Activated CD4-positive, alpha-beta memory T cell treated with anti-CD3 and anti-CD28 coated beads for 36 hours (primary cell): Measurements from ENCODE around the gene CPEB1. TPM values are rescaled to one million over a fixed set of nuclear protein-coding genes. Genes with fewer than 3 reads are reported as not detected.
"Not testable (repeated sequence)": the region's sequence is repeated elsewhere in the genome, so short reads cannot be mapped to it uniquely, and the experiment has no call there.

Experiments used
- CTCF ChIA-PET: fragments of 350-600 bp; sonication (Branson Sonifier 250); formaldehyde crosslinking; loops from one replicate; lab custom pipeline; 2021; ENCODE audit warnings: antibody characterized with exemption, inconsistent platforms; lab: Charles Lee
- POLR2A ChIA-PET: fragments of 350-600 bp; sonication (Branson Sonifier 250); formaldehyde crosslinking; loops from one replicate; lab custom pipeline; 2021; ENCODE audit warnings: antibody characterized with exemption; lab: Charles Lee
- DNase-seq: peaks from one replicate; pipeline ENCODE4 v3.0.0-alpha.2; 2020
- H3K27ac Mint-ChIP-seq: one replicate; pipeline ENCODE4 v1.8.0; 2021; ENCODE audit warnings: mixed read lengths
- H3K27me3 Mint-ChIP-seq: one replicate; pipeline ENCODE4 v1.8.0; 2021; ENCODE audit warnings: mixed read lengths
- H3K36me3 Mint-ChIP-seq: one replicate; pipeline ENCODE4 v1.8.0; 2021; ENCODE audit warnings: mixed read lengths
- H3K4me1 Mint-ChIP-seq: one replicate; pipeline ENCODE4 v1.8.0; 2021; ENCODE audit warnings: low read depth, mixed read lengths
- H3K4me3 Mint-ChIP-seq: one replicate; pipeline ENCODE4 v1.8.0; 2021; ENCODE audit warnings: mild to moderate bottlenecking, mixed read lengths
- H3K9me3 Mint-ChIP-seq: one replicate; pipeline ENCODE4 v1.8.0; 2021; ENCODE audit warnings: mixed read lengths
- intact Hi-C: fragments of 100-400 bp; cut with micrococcal nuclease; formaldehyde crosslinking; loops from one replicate; pipeline ENCODE4 v1.15.1; 2023
- total RNA-seq, 2 experiments: library from RNA; stranded (reverse); gene quantifications; one replicate each; pipeline ENCODE4 v1.2.3, GENCODE V29; 2021

CPEB1 gene
- total RNA-seq, 2 experiments from 2014 or later: 0.07 to 0.21 TPM

GRCh38 chr15:82531496-82532382, 115.4 kb downstream of the CPEB1 start:
- DNase-seq: peak; percentile 9
- Mint-ChIP-seq H3K27ac (peak overlapping the region; percentile 1), H3K4me3 (no peak overlapping the region), H3K9me3 (no peaks in the 10 kb centered on the region), H3K27me3 (no peaks in the 10 kb centered on the region), H3K4me1 (peaks cover 21% of the 10 kb centered on the region), H3K36me3 (peaks cover 26% of the 10 kb centered on the region)
- POLR2A ChIA-PET: interaction anchor here (2.5 kb wide), 1 partner anchor 9 kb away, joined by 17 read pairs; the partner anchor contains the start of gene RPS17
- CTCF ChIA-PET: interaction anchor here (0.7 to 3.2 kb wide), 9 partner anchors 10 to 526 kb away, joined by 3 to 58 read pairs (median 5); partner anchors contain the start of genes RAMAC and RPS17
- intact Hi-C loops: no loop called here

DNA sequence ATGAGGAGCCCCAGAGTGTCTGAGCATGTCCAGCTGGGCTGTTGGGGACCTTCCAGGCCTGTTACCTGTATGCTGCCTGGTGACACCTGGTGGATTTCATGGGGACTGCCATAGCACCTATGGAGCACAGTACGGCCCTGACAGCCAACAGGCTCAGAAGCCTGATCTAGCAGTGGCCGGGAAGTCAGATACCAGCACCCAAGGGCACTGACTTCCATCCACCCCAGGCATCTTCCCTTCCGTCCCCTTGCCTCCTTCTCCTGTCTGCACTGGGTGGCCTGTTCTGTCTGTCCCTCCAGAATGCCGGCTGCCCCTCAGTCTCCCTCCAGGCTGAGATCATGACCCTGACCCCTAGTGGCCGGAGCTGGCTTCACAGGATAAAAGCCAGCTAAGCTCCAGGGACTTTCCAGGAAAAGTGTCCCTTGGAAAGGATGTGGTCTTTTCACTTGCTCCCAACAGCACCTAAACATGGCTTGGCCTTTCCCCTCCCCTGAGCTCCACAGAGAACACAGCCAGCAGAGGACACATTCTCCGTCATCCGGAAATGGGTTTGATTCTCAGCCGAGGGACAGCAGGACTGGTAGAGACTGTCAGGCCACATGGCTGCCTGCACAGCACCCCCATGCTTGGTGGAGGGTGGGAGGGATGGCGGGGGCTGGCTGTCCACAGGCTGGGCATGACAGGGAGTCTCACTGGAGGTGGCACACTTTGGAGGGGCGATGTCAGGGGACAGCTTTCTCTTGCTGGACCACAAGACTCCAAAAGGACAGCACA, 116.4 kb downstream of the CPEB1 start:
- H3K27ac Mint-ChIP-seq: peak overlapping the region; percentile 76

GRCh38 chr15:82530006-82530405, 117.2 kb downstream of the CPEB1 start:
- ChIA-PET POLR2A (interaction anchor here (2.5 kb wide), 1 partner anchor 10 kb away, joined by 17 read pairs; the partner anchor contains the start of gene RPS17), CTCF (interaction anchor here (1.3 to 3.2 kb wide), 4 partner anchors 11 to 528 kb away, joined by 4 to 58 read pairs (median 4); partner anchors contain the start of genes CPEB1 and RPS17)
- peaks cover 10% of the 10 kb centered on the region for H3K36me3 Mint-ChIP-seq
- no peak for DNase-seq
- no peak overlapping the region for H3K27ac Mint-ChIP-seq
- intact Hi-C loops: loop anchor here (1.0 kb wide), 2 partner anchors 10 to 470 kb away; partner anchors contain the start of gene RPS17
- no peaks in the 10 kb centered on the region for H3K27me3 Mint-ChIP-seq
- no peaks in the 10 kb centered on the region for H3K9me3 Mint-ChIP-seq
- peaks cover 14% of the 10 kb centered on the region for H3K4me1 Mint-ChIP-seq
- no peak overlapping the region for H3K4me3 Mint-ChIP-seq

More for the DNA sequence above, 116.4 kb downstream of the CPEB1 start:
- Mint-ChIP-seq H3K4me3 (peak overlapping the region; percentile 31), H3K27me3 (no peaks in the 10 kb centered on the region), H3K4me1 (peaks cover 15% of the 10 kb centered on the region), H3K36me3 (peaks cover 17% of the 10 kb centered on the region), H3K9me3 (no peaks in the 10 kb centered on the region)
- DNase-seq: peak; percentile 78
- intact Hi-C loops: loop anchor here (1.0 kb wide), 2 partner anchors 10 to 470 kb away; partner anchors contain the start of gene RPS17
- CTCF ChIA-PET: interaction anchor here (0.7 to 3.2 kb wide), 19 partner anchors 10 to 586 kb away, joined by 3 to 58 read pairs (median 4); partner anchors contain the start of genes CPEB1, RAMAC and RPS17
- POLR2A ChIA-PET: interaction anchor here (2.5 kb wide), 1 partner anchor 9 kb away, joined by 17 read pairs; the partner anchor contains the start of gene RPS17

GRCh38 chr15:82513587-82513986, 133.6 kb downstream of the CPEB1 start:
- POLR2A ChIA-PET, H3K27ac Mint-ChIP-seq, H3K27me3 Mint-ChIP-seq, H3K4me1 Mint-ChIP-seq, intact Hi-C loops, H3K4me3 Mint-ChIP-seq, CTCF ChIA-PET, H3K36me3 Mint-ChIP-seq, H3K9me3 Mint-ChIP-seq, DNase-seq: not testable (repeated sequence)

GRCh38 chr15:82507693-82508092, 139.5 kb downstream of the CPEB1 start:
- not testable (repeated sequence) for H3K36me3 Mint-ChIP-seq, H3K4me3 Mint-ChIP-seq, H3K27me3 Mint-ChIP-seq

DNA sequence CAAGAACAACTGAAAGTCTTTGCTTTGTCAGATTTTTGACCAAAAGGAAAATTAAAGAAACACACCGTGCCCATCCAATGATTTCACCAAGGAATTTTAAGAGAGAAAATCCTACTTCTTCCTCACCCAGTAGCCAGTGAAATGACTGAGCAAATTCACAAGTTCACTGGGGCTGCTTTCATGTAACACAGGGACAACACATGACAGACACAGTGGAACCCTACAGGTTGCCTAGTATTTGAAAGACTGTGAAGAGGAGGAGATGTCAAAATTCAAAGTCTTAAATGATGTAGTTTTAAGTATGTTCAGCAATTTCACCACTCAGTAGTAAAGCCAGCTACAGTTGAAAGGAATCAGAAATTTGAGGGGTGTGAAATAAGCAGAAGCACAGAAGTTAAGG, 140.1 kb downstream of the CPEB1 start:
- CTCF ChIA-PET, H3K4me3 Mint-ChIP-seq, H3K36me3 Mint-ChIP-seq, H3K4me1 Mint-ChIP-seq, DNase-seq, POLR2A ChIA-PET, H3K27ac Mint-ChIP-seq, intact Hi-C loops, H3K9me3 Mint-ChIP-seq, H3K27me3 Mint-ChIP-seq: not testable (repeated sequence)

More at GRCh38 chr15:82507693-82508092, 139.5 kb downstream of the CPEB1 start:
- CTCF ChIA-PET, H3K9me3 Mint-ChIP-seq, intact Hi-C loops, POLR2A ChIA-PET, H3K27ac Mint-ChIP-seq, H3K4me1 Mint-ChIP-seq, DNase-seq: not testable (repeated sequence)

GRCh38 chr15:82505842-82506241, 141.3 kb downstream of the CPEB1 start:
- H3K4me1 Mint-ChIP-seq, H3K27ac Mint-ChIP-seq, POLR2A ChIA-PET, H3K27me3 Mint-ChIP-seq, H3K4me3 Mint-ChIP-seq, CTCF ChIA-PET, H3K9me3 Mint-ChIP-seq, H3K36me3 Mint-ChIP-seq, intact Hi-C loops, DNase-seq: not testable (repeated sequence)

- H3K27ac Mint-ChIP-seq, H3K4me1 Mint-ChIP-seq, H3K36me3 Mint-ChIP-seq, CTCF ChIA-PET, H3K4me3 Mint-ChIP-seq, POLR2A ChIA-PET, intact Hi-C loops, DNase-seq, H3K9me3 Mint-ChIP-seq, H3K27me3 Mint-ChIP-seq: not testable (repeated sequence)
Observed at GRCh38 chr15:82504074-82504473, 143.1 kb downstream of the CPEB1 start.

DNA sequence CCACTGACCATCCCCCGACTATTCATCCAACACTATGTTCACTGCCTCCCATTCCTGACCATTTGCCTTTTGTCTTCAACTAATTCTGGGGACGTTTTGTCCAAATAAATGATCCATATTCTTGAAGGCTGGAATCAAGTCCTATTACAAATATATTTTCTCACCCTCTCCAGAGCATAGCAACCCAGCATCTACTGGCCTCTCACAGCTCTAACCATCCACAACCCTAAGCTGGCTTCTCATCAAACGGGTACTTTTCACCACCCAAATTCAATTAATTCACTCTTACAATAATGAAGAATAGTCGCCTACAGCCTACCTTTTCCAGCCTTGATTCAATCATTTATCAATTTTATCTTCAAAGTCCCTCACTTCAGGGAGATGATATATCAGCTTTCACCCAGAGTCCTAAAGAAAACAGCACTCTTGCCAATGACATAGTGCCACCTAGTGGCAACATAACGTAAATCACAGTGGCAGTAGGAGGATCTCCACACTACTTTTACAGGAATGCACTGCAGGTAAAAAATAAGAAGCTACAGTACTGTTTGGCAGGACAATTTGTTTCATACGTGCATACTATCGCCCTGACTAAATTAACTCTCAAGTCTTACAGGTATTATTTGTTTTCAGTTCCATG, 144.3 kb downstream of the CPEB1 start:
- H3K27me3 Mint-ChIP-seq, H3K9me3 Mint-ChIP-seq, H3K36me3 Mint-ChIP-seq, CTCF ChIA-PET, intact Hi-C loops, H3K4me1 Mint-ChIP-seq, H3K27ac Mint-ChIP-seq, POLR2A ChIA-PET, H3K4me3 Mint-ChIP-seq: not testable (repeated sequence)
- peak; percentile 19 for DNase-seq

- H3K36me3 Mint-ChIP-seq, H3K27ac Mint-ChIP-seq, H3K27me3 Mint-ChIP-seq, H3K4me3 Mint-ChIP-seq, intact Hi-C loops, H3K4me1 Mint-ChIP-seq, CTCF ChIA-PET, DNase-seq, H3K9me3 Mint-ChIP-seq, POLR2A ChIA-PET: not testable (repeated sequence)
Observed at GRCh38 chr15:82500772-82501171, 146.4 kb downstream of the CPEB1 start.

DNA sequence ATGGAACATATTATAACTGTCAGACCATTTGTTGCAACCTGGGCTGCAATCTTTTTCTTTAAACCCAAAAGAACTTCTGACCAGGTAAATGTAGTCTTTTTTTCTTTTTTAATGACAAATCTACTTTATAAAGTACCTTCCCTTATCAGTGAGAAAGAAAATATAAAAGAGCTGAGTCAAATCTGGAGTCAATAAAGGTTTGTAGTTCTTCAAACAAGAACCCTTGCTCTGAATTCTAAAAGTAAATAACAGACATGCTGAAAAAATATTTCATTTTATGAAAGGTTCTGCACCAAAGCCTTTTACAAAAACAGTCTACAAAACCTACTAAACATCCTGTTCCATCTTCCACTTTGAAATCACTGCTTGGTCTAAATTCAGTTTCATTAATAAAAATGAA, 149.2 kb downstream of the CPEB1 start:
- intact Hi-C loops, H3K36me3 Mint-ChIP-seq, CTCF ChIA-PET, H3K9me3 Mint-ChIP-seq, POLR2A ChIA-PET, H3K4me1 Mint-ChIP-seq, DNase-seq, H3K27me3 Mint-ChIP-seq, H3K4me3 Mint-ChIP-seq, H3K27ac Mint-ChIP-seq: not testable (repeated sequence)
